Tibial nerve (tissue), 4 donors: ENCODE measurements around the gene KANTR. TPM values are rescaled to one million over a fixed set of nuclear protein-coding genes. Genes with fewer than 3 reads are reported as not detected.

Source experiments
- DNase-seq, 2 donors: peaks; one replicate each; pipeline ENCODE4 v3.0.0-alpha.2; 2019; ENCODE audit warnings: low spot score in 2 of 2
- H3K27ac ChIP-seq, 4 donors: fragments of 200-600 bp; sonication (generic) in 3 of 4; one replicate each; pipeline ENCODE4 v1.5.1; 2017 to 2019; ENCODE audit warnings: mild to moderate bottlenecking in 1 of 4
- H3K27me3 ChIP-seq, 2 donors: fragments of 200-600 bp; sonication (generic) in 1 of 2; one replicate each; pipeline versions ENCODE4 v1.5.1 to v1.6.0; 2017 to 2019
- H3K36me3 ChIP-seq, 3 donors: fragments of 200-600 bp; sonication (generic); one replicate each; pipeline ENCODE4 v1.5.1; 2018 to 2019
- H3K4me1 ChIP-seq, 4 donors: fragments of 200-600 bp; sonication (generic) in 3 of 4; one replicate each; pipeline ENCODE4 v1.5.1; 2017 to 2019
- H3K4me3 ChIP-seq, 4 donors: fragments of 200-600 bp; sonication (generic) in 3 of 4; one replicate each; pipeline ENCODE4 v1.5.1; 2017 to 2019; ENCODE audit warnings: mild to moderate bottlenecking in 1 of 4, moderate library complexity in 1 of 4
- H3K9me3 ChIP-seq, 4 donors: fragments of 200-600 bp; sonication (generic) in 3 of 4; one replicate each; pipeline ENCODE4 v1.5.1; 2017 to 2019
- EP300 ChIP-seq, 2 donors: sonication (generic); formaldehyde crosslinking; IDR thresholded peaks; one replicate each; pipeline ENCODE4 v1.6.1; 2017; ENCODE audit warnings: antibody characterized with exemption in 2 of 2, mild to moderate bottlenecking in 1 of 2
- POLR2A ChIP-seq, 2 donors: fragments of 450-650 bp; IDR thresholded peaks; one replicate each; pipeline ENCODE4 v1.6.1; 2017; ENCODE audit warnings: antibody characterized with exemption in 2 of 2, mild to moderate bottlenecking in 2 of 2, moderate library complexity in 2 of 2
- WGBS, 2 donors: methylation state at CpG; one replicate each; pipeline ENCODE4 v1.1.5; 2018; 5-methylcytosine and 5-hydroxymethylcytosine counted together
- total RNA-seq, 4 donors: library from RNA; depleted of rRNA; stranded (reverse); fragments of >200 nt; gene quantifications; one replicate each; pipeline ENCODE4 v1.1.0, GENCODE V29; 2016
- TF ChIP-seq, protein P1 (sequence below), 5 experiments: fragments of 200-600 bp in 3 of 5; fragments of 450-650 bp in 2 of 5; sonication (generic) in 3 of 5; IDR thresholded peaks; one replicate each; pipeline ENCODE4 v1.5.1; 2016 to 2019; ENCODE audit warnings: antibody characterized with exemption in 5 of 5, mild to moderate bottlenecking in 3 of 5, moderate library complexity in 2 of 5

The KANTR gene
- total RNA-seq, 4 donors from 2014 or later = 26.4 to 37.6 (median 32.2) TPM

DNA sequence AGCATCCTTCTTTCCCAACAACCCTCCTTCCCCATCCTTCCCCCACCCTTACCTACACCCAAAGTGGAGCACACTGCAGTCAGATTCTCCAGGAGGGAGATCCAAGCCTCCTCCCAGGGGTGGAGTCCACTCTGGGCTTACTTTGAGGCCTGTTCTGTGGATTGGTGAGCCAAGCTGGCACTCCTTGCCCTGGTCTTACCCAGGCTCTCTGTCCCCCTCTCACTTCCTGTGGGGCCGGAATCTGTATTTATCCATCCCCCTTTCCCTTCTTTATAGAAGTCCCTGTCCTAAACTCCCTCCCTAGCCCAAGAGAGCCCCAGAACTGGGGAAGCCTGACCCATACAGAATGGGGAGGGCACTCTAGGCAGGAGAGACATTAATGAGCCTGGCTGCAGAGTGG is 15.0 kb upstream of the KANTR start:
- H3K9me3 ChIP-seq = no peaks in the 10 kb centered on the region
- H3K4me3 ChIP-seq = no peak overlapping the region
- H3K36me3 ChIP-seq = peaks cover 0 to 8% (median 0%) of the 10 kb centered on the region in 3 donors
- 85% methylated on average over 1 of the region's 1 CpG; no CpG with 5 or more reads in 1 of the 2 donors for WGBS, 2 donors
- peaks cover 0 to 8% of the 10 kb centered on the region in 2 donors for H3K27me3 ChIP-seq
- DNase-seq = no peak
- peak overlapping the region in 1 of 4 donors; percentile 98 for H3K27ac ChIP-seq
- TF ChIP-seq EP300 (IDR thresholded peaks at IDR 0.05) (no peak), POLR2A (IDR thresholded peaks at IDR 0.05) (no peak)
- TF ChIP-seq, protein P1, sequence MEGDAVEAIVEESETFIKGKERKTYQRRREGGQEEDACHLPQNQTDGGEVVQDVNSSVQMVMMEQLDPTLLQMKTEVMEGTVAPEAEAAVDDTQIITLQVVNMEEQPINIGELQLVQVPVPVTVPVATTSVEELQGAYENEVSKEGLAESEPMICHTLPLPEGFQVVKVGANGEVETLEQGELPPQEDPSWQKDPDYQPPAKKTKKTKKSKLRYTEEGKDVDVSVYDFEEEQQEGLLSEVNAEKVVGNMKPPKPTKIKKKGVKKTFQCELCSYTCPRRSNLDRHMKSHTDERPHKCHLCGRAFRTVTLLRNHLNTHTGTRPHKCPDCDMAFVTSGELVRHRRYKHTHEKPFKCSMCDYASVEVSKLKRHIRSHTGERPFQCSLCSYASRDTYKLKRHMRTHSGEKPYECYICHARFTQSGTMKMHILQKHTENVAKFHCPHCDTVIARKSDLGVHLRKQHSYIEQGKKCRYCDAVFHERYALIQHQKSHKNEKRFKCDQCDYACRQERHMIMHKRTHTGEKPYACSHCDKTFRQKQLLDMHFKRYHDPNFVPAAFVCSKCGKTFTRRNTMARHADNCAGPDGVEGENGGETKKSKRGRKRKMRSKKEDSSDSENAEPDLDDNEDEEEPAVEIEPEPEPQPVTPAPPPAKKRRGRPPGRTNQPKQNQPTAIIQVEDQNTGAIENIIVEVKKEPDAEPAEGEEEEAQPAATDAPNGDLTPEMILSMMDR (IDR thresholded peaks at IDR 0.05) = no peak
- H3K4me1 ChIP-seq = peaks cover 0 to 1% (median 0%) of the 10 kb centered on the region in 4 donors

DNA sequence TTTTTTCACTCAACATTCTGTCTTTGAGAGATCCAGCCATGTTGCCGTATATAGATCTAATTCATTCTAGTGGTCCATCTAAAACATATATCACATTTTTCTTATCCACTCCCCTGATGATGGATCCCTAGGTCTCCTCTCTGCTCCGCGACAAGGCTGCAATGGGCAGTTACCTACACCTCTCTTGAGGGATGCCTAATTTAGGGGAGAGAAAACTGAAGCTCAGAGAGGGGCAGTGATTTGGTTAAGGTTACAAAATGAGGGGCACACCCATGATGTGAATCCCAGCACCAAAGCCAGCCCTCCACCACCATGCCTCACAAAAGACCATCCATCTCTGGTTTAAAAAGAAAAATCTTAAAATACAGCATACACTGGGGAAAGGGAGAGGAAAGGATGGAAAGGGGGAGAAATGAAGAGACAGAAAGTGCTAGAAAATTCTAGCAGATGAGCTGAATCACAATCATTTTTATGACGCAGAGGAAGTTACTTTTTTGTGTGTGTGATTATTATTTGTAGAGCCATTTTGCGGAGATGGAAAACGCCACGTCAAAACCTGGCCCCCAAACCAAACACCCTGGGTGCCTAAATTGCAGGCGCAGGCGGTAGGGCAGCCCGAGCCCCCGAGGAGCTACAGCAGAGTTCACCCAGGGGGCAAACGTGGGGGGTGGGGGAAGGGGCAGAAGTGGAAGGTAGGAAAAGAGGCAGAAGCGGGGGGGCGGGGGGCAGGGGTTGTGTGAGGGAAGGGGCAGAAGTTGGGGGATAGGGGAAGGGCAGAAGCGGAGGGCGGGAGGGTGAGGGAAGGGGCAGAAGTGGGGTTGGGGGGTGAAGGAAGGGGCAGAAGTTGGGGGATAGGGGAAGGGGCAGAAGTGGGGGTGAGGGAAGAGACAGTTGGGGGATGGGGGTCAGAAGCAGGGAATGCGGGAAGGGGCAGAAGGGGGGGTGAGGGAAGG is 13.0 kb upstream of the KANTR start:
- Histone ChIP-seq H3K9me3 (no peaks in the 10 kb centered on the region), H3K27ac (peak overlapping the region; percentile 87 to 98 (median 94)), H3K4me3 (peak overlapping the region in 3 of 4 donors; percentile 22 to 83 (median 68)), H3K4me1 (peaks cover 0 to 19% (median 0%) of the 10 kb centered on the region in 4 donors), H3K36me3 (peaks cover 0 to 20% (median 0%) of the 10 kb centered on the region in 3 donors), H3K27me3 (peaks cover 0 to 11% of the 10 kb centered on the region in 2 donors)
- TF ChIP-seq EP300 (IDR thresholded peaks at IDR 0.05) = peak in 1 of 2 donors; percentile 37
- TF ChIP-seq, protein P1 (IDR thresholded peaks at IDR 0.05) = no peak
- 47 to 57% methylated on average over 4 to 9 of the region's 17 CpGs for WGBS, 2 donors
- DNase-seq = no peak

DNA sequence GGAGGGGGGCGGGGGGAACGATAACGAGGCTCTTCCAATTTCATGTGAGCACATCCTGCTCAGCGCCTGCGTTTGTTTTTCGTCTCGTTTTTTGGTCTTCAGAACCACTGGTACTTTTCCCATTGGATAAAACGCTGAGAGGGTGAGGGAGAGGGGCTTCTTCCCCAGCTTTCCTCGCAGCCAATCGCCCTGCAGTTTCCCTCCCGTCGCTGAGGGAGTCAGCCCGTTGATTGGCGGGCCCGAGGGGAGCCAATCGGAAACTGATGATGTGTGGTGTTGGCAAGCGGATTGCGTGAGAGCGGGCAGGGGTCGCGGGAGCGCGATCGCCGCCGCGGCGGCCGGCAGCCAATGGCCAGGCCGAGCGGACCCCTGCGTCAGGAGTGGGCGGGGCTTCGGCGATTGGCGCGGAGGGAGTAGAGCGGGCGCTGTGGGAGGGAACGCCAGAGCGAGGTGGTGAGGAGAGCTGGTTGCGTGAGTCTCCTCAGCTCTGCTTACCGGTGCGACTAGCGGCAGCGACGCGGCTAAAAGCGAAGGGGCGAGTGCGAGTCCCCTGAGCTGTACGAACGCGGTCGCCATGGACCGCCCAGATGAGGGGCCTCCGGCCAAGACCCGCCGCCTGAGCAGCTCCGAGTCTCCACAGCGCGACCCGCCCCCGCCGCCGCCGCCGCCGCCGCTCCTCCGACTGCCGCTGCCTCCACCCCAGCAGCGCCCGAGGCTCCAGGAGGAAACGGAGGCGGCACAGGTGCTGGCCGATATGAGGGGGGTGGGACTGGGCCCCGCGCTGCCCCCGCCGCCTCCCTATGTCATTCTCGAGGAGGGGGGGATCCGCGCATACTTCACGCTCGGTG is 11.8 kb upstream of the KANTR start, which contains the start of gene TSPYL2:
Gene TSPYL2 (plus strand): TSS at position 443 of the 848 bp plus-strand sequence. CDS start 132 bp downstream, at position 575.
- TF ChIP-seq EP300 (IDR thresholded peaks at IDR 0.05) (peak; percentile 26 to 99), POLR2A (IDR thresholded peaks at IDR 0.05) (peak; percentile 90 to 99)
- TF ChIP-seq, protein P1 (IDR thresholded peaks at IDR 0.05) = peak in 2 of 5 experiments; percentile 39 to 42
- DNase-seq = peak; percentile 86 to 87
- H3K4me1 ChIP-seq = peaks cover 0 to 25% (median 3%) of the 10 kb centered on the region in 4 donors
- peaks cover 0 to 11% of the 10 kb centered on the region in 2 donors for H3K27me3 ChIP-seq
- H3K36me3 ChIP-seq = peaks cover 0 to 14% (median 0%) of the 10 kb centered on the region in 3 donors
- 1 to 41% methylated on average over 56 to 84 of the region's 86 CpGs for WGBS, 2 donors
- no peaks in the 10 kb centered on the region for H3K9me3 ChIP-seq
- H3K27ac ChIP-seq = peak within 1 kb of the TSS; percentile 92 to 98 (median 96)
- H3K4me3 ChIP-seq = peak within 1 kb of the TSS; percentile 55 to 83 (median 70)

DNA sequence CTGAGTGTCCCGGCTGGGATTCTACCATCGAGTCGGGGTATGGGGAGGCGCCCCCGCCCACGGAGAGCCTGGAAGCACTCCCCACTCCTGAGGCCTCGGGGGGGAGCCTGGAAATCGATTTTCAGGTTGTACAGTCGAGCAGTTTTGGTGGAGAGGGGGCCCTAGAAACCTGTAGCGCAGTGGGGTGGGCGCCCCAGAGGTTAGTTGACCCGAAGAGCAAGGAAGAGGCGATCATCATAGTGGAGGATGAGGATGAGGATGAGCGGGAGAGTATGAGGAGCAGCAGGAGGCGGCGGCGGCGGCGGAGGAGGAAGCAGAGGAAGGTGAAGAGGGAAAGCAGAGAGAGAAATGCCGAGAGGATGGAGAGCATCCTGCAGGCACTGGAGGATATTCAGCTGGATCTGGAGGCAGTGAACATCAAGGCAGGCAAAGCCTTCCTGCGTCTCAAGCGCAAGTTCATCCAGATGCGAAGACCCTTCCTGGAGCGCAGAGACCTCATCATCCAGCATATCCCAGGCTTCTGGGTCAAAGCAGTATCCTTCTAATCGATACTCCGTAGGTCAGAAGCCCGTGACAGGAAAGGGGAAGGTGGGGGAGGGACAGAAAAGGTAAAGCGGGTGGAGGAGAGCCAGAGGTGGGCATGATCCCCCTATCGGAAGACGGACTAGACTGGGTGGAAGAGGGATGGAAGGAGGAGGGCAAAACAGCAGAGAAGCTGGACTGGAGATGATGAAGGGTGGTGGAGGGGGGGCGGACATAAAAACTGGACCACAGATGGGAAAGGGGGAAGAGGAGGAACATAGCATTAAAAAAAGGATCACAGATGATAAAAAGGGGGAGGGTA is 10.9 kb upstream of the KANTR start:
- no peak for DNase-seq
- Histone ChIP-seq H3K4me1 (peaks cover 0 to 33% (median 7%) of the 10 kb centered on the region in 4 donors), H3K36me3 (peaks cover 0 to 11% (median 0%) of the 10 kb centered on the region in 3 donors), H3K27ac (peak overlapping the region; percentile 92 to 98 (median 96)), H3K27me3 (peaks cover 0 to 11% of the 10 kb centered on the region in 2 donors), H3K4me3 (peak overlapping the region; percentile 55 to 83 (median 70)), H3K9me3 (no peaks in the 10 kb centered on the region)
- TF ChIP-seq EP300 (IDR thresholded peaks at IDR 0.05) = no peak
- no peak for TF ChIP-seq POLR2A (IDR thresholded peaks at IDR 0.05)
- TF ChIP-seq, protein P1 (IDR thresholded peaks at IDR 0.05) = no peak
- WGBS, 2 donors = 5 to 41% methylated on average over 24 to 30 of the region's 31 CpGs
